IMR-90 (cell line): ENCODE measurements around the gene CTIF. TPM values are rescaled to one million over a fixed set of nuclear protein-coding genes. Genes with fewer than 3 reads are reported as not detected.
A peak's percentile ranks its signal among the peaks of the same experiment; 100 is the strongest.

Experiments
- ATAC-seq: fragments of 200-7000 bp; cut with Tn5 transposase; 2 replicates; pipeline ENCODE4 v1.9.1; 2020; ENCODE audit warnings: low read depth, mild to moderate bottlenecking, moderate library complexity
- BruUV-seq: library from RNA; stranded (reverse); fragments of 400-500 nt; replicated peaks from 2 replicates; lab custom pipeline; 2021; lab: Mats Ljungman, UMichigan
- CTCF ChIA-PET: fragments of 300-600 bp; formaldehyde crosslinking; extraction: SDS; loops from one replicate; lab custom pipeline; 2021; ENCODE audit warnings: antibody characterized with exemption; lab: Yijun Ruan, JAX
- POLR2A ChIA-PET: fragments of 300-600 bp; sonication (Branson Sonifier 250); formaldehyde crosslinking; loops from one replicate; lab custom pipeline; 2022; ENCODE audit warnings: antibody characterized with exemption; ENCODE audit not compliant: unreplicated experiment; lab: Charles Lee
- DNase-seq: peaks from one replicate; pipeline ENCODE4 v3.0.0; 2013
- H2AFZ ChIP-seq: replicated peaks from 2 replicates; pipeline ENCODE3; 2013; ENCODE audit warnings: low read length, mild to moderate bottlenecking; ENCODE audit not compliant: poor library complexity
- H2AK5ac ChIP-seq: 2 replicates; pipeline ENCODE4 v1.6.1; 2013; ENCODE audit warnings: low read depth, low read length, inconsistent platforms
- H2AK9ac ChIP-seq: replicated peaks from 2 replicates; pipeline ENCODE3; 2013; ENCODE audit warnings: mild to moderate bottlenecking, low read depth, low read length, moderate library complexity; ENCODE audit not compliant: poor library complexity
- H2BK120ac ChIP-seq: 2 replicates; pipeline ENCODE4 v1.6.1; 2013; ENCODE audit warnings: low read depth, low read length, inconsistent platforms
- H2BK15ac ChIP-seq: 3 replicates; pipeline ENCODE4 v1.6.1; 2013; ENCODE audit warnings: low read depth, low read length, inconsistent platforms
- H2BK20ac ChIP-seq: 2 replicates; pipeline ENCODE4 v1.6.1; 2013; ENCODE audit warnings: low read depth, mild to moderate bottlenecking, inconsistent platforms, low read length, moderate library complexity
- H2BK5ac ChIP-seq: 2 replicates; pipeline ENCODE4 v1.6.1; 2013; ENCODE audit warnings: mild to moderate bottlenecking, low read depth, low read length, inconsistent platforms; ENCODE audit not compliant: poor library complexity, severe bottlenecking
- H3K14ac ChIP-seq: replicated peaks from 2 replicates; pipeline ENCODE4 v1.6.1; 2013; ENCODE audit warnings: low read depth, low read length, inconsistent platforms
- H3K18ac ChIP-seq: 2 replicates; pipeline ENCODE4 v1.6.1; 2013; ENCODE audit warnings: low read depth, low read length, control low read depth
- H3K23ac ChIP-seq: 2 replicates; pipeline ENCODE4 v1.6.1; 2013; ENCODE audit warnings: low read depth, low read length, inconsistent platforms
- H3K27ac ChIP-seq: 2 replicates; pipeline ENCODE4 v1.5.1; 2013; ENCODE audit warnings: mild to moderate bottlenecking, control low read depth, low read length; ENCODE audit not compliant: insufficient read depth
- H3K27me3 ChIP-seq: 2 replicates; pipeline ENCODE4 v1.6.1; 2013; ENCODE audit warnings: low read length; ENCODE audit not compliant: control insufficient read depth, insufficient read depth
- H3K36me3 ChIP-seq: 2 replicates; pipeline ENCODE4 v1.6.1; 2013; ENCODE audit warnings: low read length, mixed read lengths; ENCODE audit not compliant: control insufficient read depth, insufficient read depth
- H3K4ac ChIP-seq: 2 replicates; pipeline ENCODE4 v1.6.1; 2013; ENCODE audit warnings: low read depth, low read length, inconsistent platforms
- H3K4me1 ChIP-seq: 2 replicates; pipeline ENCODE4 v1.6.1; 2013; ENCODE audit warnings: low read length, mixed read lengths; ENCODE audit not compliant: control insufficient read depth, insufficient read depth
- H3K4me2 ChIP-seq: 2 replicates; pipeline ENCODE4 v1.6.1; 2013; ENCODE audit warnings: low read depth, mild to moderate bottlenecking, control low read depth, low read length, moderate library complexity
- H3K4me3 ChIP-seq: 2 replicates; pipeline ENCODE4 v1.5.1; 2013; ENCODE audit warnings: low read depth, mild to moderate bottlenecking, control low read depth, low read length, moderate library complexity; ENCODE audit not compliant: insufficient read depth
- H3K56ac ChIP-seq: 2 replicates; pipeline ENCODE4 v1.6.1; 2013; ENCODE audit warnings: low read length, inconsistent platforms; ENCODE audit not compliant: insufficient read depth; ENCODE audit errors: extremely low read depth
- H3K79me1 ChIP-seq, 2 experiments: 2 replicates each; pipeline ENCODE4 v1.6.1; 2013; ENCODE audit warnings: low read length in 2 of 2, inconsistent platforms in 1 of 2, low read depth in 1 of 2
- H3K9ac ChIP-seq: 2 replicates; pipeline ENCODE4 v1.6.1; 2013; ENCODE audit warnings: low read depth, low read length, control low read depth
- H3K9me1 ChIP-seq: 2 replicates; pipeline ENCODE4 v1.6.1; 2013; ENCODE audit warnings: low read length, inconsistent platforms; ENCODE audit not compliant: insufficient read depth
- H3K9me3 ChIP-seq: 2 replicates; pipeline ENCODE4 v1.6.1; 2013; ENCODE audit warnings: low read length; ENCODE audit not compliant: control insufficient read depth, insufficient read depth
- H4K20me1 ChIP-seq: 2 replicates; pipeline ENCODE4 v1.6.1; 2013; ENCODE audit warnings: low read length, inconsistent platforms; ENCODE audit not compliant: insufficient read depth
- H4K5ac ChIP-seq: 2 replicates; pipeline ENCODE4 v1.6.1; 2013; ENCODE audit warnings: mild to moderate bottlenecking, low read depth, low read length, control low read depth
- H4K8ac ChIP-seq, 2 experiments: 2 replicates each; pipeline ENCODE4 v1.6.1; 2013; ENCODE audit warnings: low read depth in 2 of 2, low read length in 2 of 2, control low read depth in 1 of 2, inconsistent platforms in 1 of 2
- H4K91ac ChIP-seq: 2 replicates; pipeline ENCODE4 v1.6.1; 2013; ENCODE audit warnings: low read depth, low read length, inconsistent platforms; ENCODE audit not compliant: insufficient read depth
- BHLHE40 ChIP-seq: fragments of 150-350 bp; IDR thresholded peaks from 2 replicates; pipeline ENCODE4 v1.6.1; 2016; ENCODE audit warnings: mild to moderate bottlenecking, low read depth, low read length
- FOS ChIP-seq: fragments of 150-350 bp; IDR thresholded peaks from 2 replicates; pipeline ENCODE4 v1.6.1; 2016; ENCODE audit warnings: low read depth, low read length
- MAFK ChIP-seq: IDR thresholded peaks from 2 replicates; pipeline ENCODE4 v1.6.1; 2012; ENCODE audit warnings: low read depth, low read length, improper control_type of control experiment
- MAZ ChIP-seq: IDR thresholded peaks from 2 replicates; pipeline ENCODE4 v1.6.1; 2012; ENCODE audit warnings: low read depth, mild to moderate bottlenecking, low read length, improper control_type of control experiment, moderate library complexity, borderline replicate concordance
- NFE2L2 ChIP-seq: fragments of 150-350 bp; IDR thresholded peaks from 2 replicates; pipeline ENCODE4 v1.6.1; 2016; ENCODE audit warnings: low read depth, mild to moderate bottlenecking, low read length
- POLR2A ChIP-seq: IDR thresholded peaks from 2 replicates; pipeline ENCODE4 v1.6.1; 2012; ENCODE audit warnings: mild to moderate bottlenecking, low read depth, low read length
- RFX5 ChIP-seq: IDR thresholded peaks from 2 replicates; pipeline ENCODE4 v1.8.0; 2012; ENCODE audit warnings: low read depth, mild to moderate bottlenecking, low read length, moderate library complexity
- USF2 ChIP-seq: fragments of 150-350 bp; IDR thresholded peaks from 2 replicates; pipeline ENCODE4 v1.6.1; 2017; ENCODE audit warnings: mild to moderate bottlenecking, antibody characterized with exemption, low read length, low read depth
- WGBS, 2 experiments: methylation state at CpG; one replicate each; pipeline versions ENCODE4 v1.1.5 to v1.1.7; 2013; ENCODE audit warnings: missing lambda C conversion rate in 2 of 2; ENCODE audit not compliant: insufficient read length in 1 of 2; ENCODE audit errors: extremely low coverage in 2 of 2; 5-methylcytosine and 5-hydroxymethylcytosine counted together
- dilution Hi-C: fragments of 300-500 bp; cut with HindIII; formaldehyde crosslinking; loops from one replicate; pipeline ENCODE4 v1.14.3; 2018; ENCODE audit warnings: low sequenced_read_pairs; ENCODE audit not compliant: unreplicated experiment
- in situ Hi-C: fragments of 300-500 bp; cut with MboI; formaldehyde crosslinking; loops from 3 replicates; pipeline ENCODE4 v1.14.3; 2019; ENCODE audit warnings: low sequenced_read_pairs, inconsistent platforms, mixed read lengths
- intact Hi-C: fragments of 100-400 bp; cut with micrococcal nuclease; formaldehyde crosslinking; loops from 2 replicates; pipeline ENCODE4 v1.10.0; 2022
- polyA plus RNA-seq, 3 experiments: library from polyadenylated mRNA; depleted of rRNA; stranded (reverse); fragments of >200 nt; gene quantifications; 2 replicates each; pipeline ENCODE4 v1.2.3, GENCODE V29; 2012; ENCODE audit warnings: low replicate concordance in 1 of 3
- total RNA-seq: library from RNA; depleted of rRNA; stranded (reverse); fragments of >200 nt; gene quantifications from 2 replicates; pipeline ENCODE4 v1.2.3, GENCODE V29; 2012

CTIF gene
- total and polyA plus RNA-seq, 2 of the 4 experiments (the other 2 are of a cell fraction): 25.1 to 57.0 TPM

DNA sequence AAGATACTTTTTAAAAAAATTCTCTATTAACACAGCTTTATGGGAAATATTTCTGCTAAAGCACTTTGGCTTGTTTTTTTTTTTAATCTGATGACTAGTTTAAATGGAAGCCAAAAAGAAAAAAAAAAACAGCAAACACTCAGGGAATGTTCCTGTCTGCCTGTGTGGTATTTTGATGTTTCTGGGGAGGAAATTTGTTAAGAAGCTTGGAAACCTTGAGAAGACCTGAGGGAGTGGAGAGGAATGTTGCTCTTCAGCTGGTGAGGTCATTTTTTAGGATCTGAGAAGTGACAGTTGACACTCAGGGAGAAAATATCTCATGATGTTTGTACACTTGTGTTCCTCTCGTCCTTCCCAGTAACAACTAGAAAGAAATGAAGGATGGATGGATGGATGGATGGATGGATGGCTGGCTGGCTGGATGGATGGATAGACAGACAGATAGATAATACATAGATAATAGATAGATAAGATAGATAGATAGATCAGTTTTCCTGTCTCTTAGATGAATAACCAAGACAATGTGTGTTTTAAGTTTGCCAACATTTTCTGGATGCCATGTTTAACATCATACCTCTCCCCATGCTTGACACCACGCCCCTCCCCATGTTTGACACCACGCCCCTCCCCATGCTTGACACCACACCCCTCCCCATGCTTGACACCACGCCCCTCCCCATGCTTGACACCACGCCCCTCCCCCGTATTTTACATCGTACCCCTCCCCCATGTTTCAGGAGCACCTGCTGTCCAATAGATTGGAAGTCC is 84.8 kb downstream of the CTIF start:
- Histone ChIP-seq H3K9me3 (no peaks in the 10 kb centered on the region), H3K9me1 (peaks cover 50% of the 10 kb centered on the region), H4K20me1 (peaks cover 7% of the 10 kb centered on the region), H2BK15ac (peak overlapping the region; percentile 13; the same call in 2 of the 3 replicates), H3K56ac (peak overlapping the region; percentile 79; the same call in 1 of the 2 replicates), H3K14ac (peak overlapping the region; percentile 95), H3K27ac (peak overlapping the region; percentile 98), H4K8ac (peak overlapping the region; percentile 59 to 88), H3K4me3 (no peak overlapping the region), H3K4ac (peak overlapping the region; percentile 91), H2AK5ac (peak overlapping the region; percentile 97), H2AK9ac (peak overlapping the region; percentile 78), H3K36me3 (peaks cover 15% of the 10 kb centered on the region), H4K91ac (peak overlapping the region; percentile 99), H2BK20ac (peak overlapping the region; percentile 97), H2BK5ac (peak overlapping the region; percentile 100), H3K4me2 (peak overlapping the region; percentile 51; the same call in 1 of the 2 replicates), H3K79me1 (peaks cover 51 to 82% of the 10 kb centered on the region in 2 experiments), H4K5ac (peak overlapping the region; percentile 73; the same call in 1 of the 2 replicates), H2BK120ac (peak overlapping the region; percentile 91), H2AFZ (no peak overlapping the region), H3K18ac (peak overlapping the region; percentile 80), H3K9ac (no peak overlapping the region), H3K23ac (peak overlapping the region; percentile 76; the same call in 1 of the 2 replicates), H3K4me1 (peaks cover 55% of the 10 kb centered on the region), H3K27me3 (no peaks in the 10 kb centered on the region)
- ChIA-PET CTCF (no interaction called here), POLR2A (interaction anchor here (0.6 kb wide), 1 partner anchor 863 kb away, joined by 5 read pairs; no protein-coding TSS in a partner anchor)
- 0 out of 2 replicates have a peak, but pooled peaks have one; percentile 1 for TF ChIP-seq MAZ
- no peak for TF ChIP-seq BHLHE40
- no peak for TF ChIP-seq POLR2A
- TF ChIP-seq RFX5: no peak
- TF ChIP-seq FOS: peak; percentile 48
- no peak; the same call in 1 of the 2 replicates for TF ChIP-seq USF2
- TF ChIP-seq MAFK: no peak
- TF ChIP-seq NFE2L2: no peak
- no TSS peak for BruUV-seq
- in situ Hi-C loops: no loop called here
- WGBS, 2 experiments: 89% methylated on average over 1 of the region's 7 CpGs; no CpG with 5 or more reads in 1 of the 2 experiments
- dilution Hi-C loops: no loop called here
- intact Hi-C loops: no loop called here
- ATAC-seq (peak; percentile 46), DNase-seq (peak; percentile 88)
